H1 (cell line): ENCODE results near the gene SNX25. TPM values are rescaled to one million over a fixed set of nuclear protein-coding genes. Genes with fewer than 3 reads are reported as not detected.

Experiments used
- CTCF ChIA-PET: fragments of 300-600 bp; sonication (Branson Sonifier 250); formaldehyde crosslinking; loops from one replicate; lab custom pipeline; 2021; ENCODE audit not compliant: partially characterized antibody; lab: Charles Lee
- POLR2A ChIA-PET: fragments of 300-600 bp; sonication (Branson Sonifier 250); formaldehyde crosslinking; loops from one replicate; lab custom pipeline; 2021; ENCODE audit warnings: inconsistent platforms; ENCODE audit not compliant: partially characterized antibody; lab: Charles Lee
- DNase-seq, 2 experiments: peaks; one replicate each; pipeline versions ENCODE4 v3.0.0 to v3.0.0-alpha.2; 2010 to 2022; ENCODE audit warnings: low spot score in 2 of 2, low read depth in 1 of 2, mixed read lengths in 1 of 2
- FAIRE-seq: peaks from 2 replicates; lab custom pipeline; 2011; peaks lifted over from hg19 to GRCh38; lab: Jason Lieb, UNC
- H2AFZ ChIP-seq: 2 replicates; pipeline ENCODE4 v1.8.1; 2012; ENCODE audit warnings: low read length, inconsistent platforms
- H2AK5ac ChIP-seq: 2 replicates; pipeline ENCODE4 v1.6.1; 2013; ENCODE audit warnings: low read depth, low read length
- H2BK120ac ChIP-seq: replicated peaks from 2 replicates; pipeline ENCODE3; 2013; ENCODE audit warnings: low read depth, low read length, inconsistent platforms
- H2BK12ac ChIP-seq: 2 replicates; pipeline ENCODE4 v1.6.1; 2013; ENCODE audit warnings: low read depth, low read length
- H2BK15ac ChIP-seq: 2 replicates; pipeline ENCODE4 v1.6.1; 2013; ENCODE audit warnings: low read length
- H2BK20ac ChIP-seq: 2 replicates; pipeline ENCODE4 v1.6.1; 2013; ENCODE audit warnings: low read length
- H2BK5ac ChIP-seq: 2 replicates; pipeline ENCODE4 v1.6.1; 2013; ENCODE audit warnings: low read depth, low read length
- H3K14ac ChIP-seq: 2 replicates; pipeline ENCODE4 v1.6.1; 2013; ENCODE audit warnings: inconsistent platforms; ENCODE audit not compliant: insufficient read length
- H3K18ac ChIP-seq: 2 replicates; pipeline ENCODE4 v1.6.1; 2013; ENCODE audit warnings: low read length; ENCODE audit errors: extremely low read depth
- H3K23ac ChIP-seq: 2 replicates; pipeline ENCODE4 v1.6.1; 2013; ENCODE audit warnings: inconsistent platforms; ENCODE audit not compliant: insufficient read length
- H3K23me2 ChIP-seq: 2 replicates; pipeline ENCODE4 v1.6.1; 2013; ENCODE audit warnings: low read depth, low read length
- H3K27ac ChIP-seq: 2 replicates; pipeline ENCODE4 v1.6.1; 2011; ENCODE audit warnings: low read depth, low read length, inconsistent platforms
- H3K27me3 ChIP-seq, 4 experiments: replicated peaks in 1 of 4; 1 replicate in 1 of 4; 2 replicates in 3 of 4; pipeline versions ENCODE4 v1.6.1 to v1.8.1; 2011 to 2013; ENCODE audit warnings: low read length in 3 of 4, mild to moderate bottlenecking in 3 of 4, inconsistent platforms in 2 of 4, mixed read lengths in 2 of 4, moderate library complexity in 1 of 4; ENCODE audit not compliant: control insufficient read depth in 3 of 4, insufficient read depth in 3 of 4; ENCODE audit errors: extremely low read depth in 1 of 4
- H3K36me3 ChIP-seq, 4 experiments: 2 replicates each; pipeline versions ENCODE4 v1.6.1 to v1.8.1; 2011 to 2013; ENCODE audit warnings: mild to moderate bottlenecking in 4 of 4, low read length in 3 of 4, moderate library complexity in 2 of 4, control low read depth in 1 of 4, inconsistent platforms in 1 of 4; ENCODE audit not compliant: insufficient read depth in 4 of 4, control insufficient read depth in 2 of 4
- H3K4ac ChIP-seq: replicated peaks from 2 replicates; pipeline ENCODE3; 2013; ENCODE audit warnings: low read length, low read depth, mixed read lengths, inconsistent platforms; ENCODE audit not compliant: insufficient read length
- H3K4me1 ChIP-seq, 4 experiments: replicated peaks in 1 of 4; 1 replicate in 1 of 4; 2 replicates in 3 of 4; pipeline versions ENCODE4 v1.6.1 to v1.8.1; 2011 to 2013; ENCODE audit warnings: low read length in 3 of 4, inconsistent platforms in 2 of 4, mixed read lengths in 1 of 4; ENCODE audit not compliant: insufficient read depth in 4 of 4, control insufficient read depth in 3 of 4
- H3K4me2 ChIP-seq, 2 experiments: 2 replicates each; pipeline versions ENCODE4 v1.6.1 to v1.8.1; 2011 to 2013; ENCODE audit warnings: low read depth in 2 of 2, low read length in 2 of 2, control low read depth in 1 of 2, inconsistent platforms in 1 of 2, mild to moderate bottlenecking in 1 of 2; ENCODE audit not compliant: insufficient read depth in 1 of 2
- H3K4me3 ChIP-seq, 4 experiments: fragments of 200-600, 300-600 bp in 1 of 4; sonication (generic), shearing (Covaris generic), sonication (Bioruptor Twin) in 1 of 4; 2 replicates each; pipeline versions ENCODE4 v1.5.1 to v1.8.1; 2011 to 2016; ENCODE audit warnings: low read length in 4 of 4, low read depth in 3 of 4, control low read depth in 2 of 4, inconsistent platforms in 2 of 4, mild to moderate bottlenecking in 2 of 4, mixed read lengths in 1 of 4, moderate library complexity in 1 of 4; ENCODE audit not compliant: insufficient read depth in 2 of 4; ENCODE audit errors: extremely low read depth in 1 of 4
- H3K56ac ChIP-seq: replicated peaks from 2 replicates; pipeline ENCODE3; 2013; ENCODE audit warnings: low read depth, mild to moderate bottlenecking, mixed read lengths, low read length, inconsistent platforms; ENCODE audit not compliant: insufficient read length
- H3K79me1 ChIP-seq: 2 replicates; pipeline ENCODE4 v1.6.1; 2013; ENCODE audit warnings: low read depth, low read length, control low read depth
- H3K79me2 ChIP-seq, 2 experiments: 2 replicates each; pipeline versions ENCODE4 v1.6.1 to v1.8.1; 2012 to 2013; ENCODE audit warnings: low read length in 2 of 2, mild to moderate bottlenecking in 2 of 2, inconsistent platforms in 1 of 2; ENCODE audit not compliant: insufficient read depth in 2 of 2, control insufficient read depth in 1 of 2
- H3K9ac ChIP-seq, 4 experiments: replicated peaks in 1 of 4; 1 replicate in 1 of 4; 2 replicates in 3 of 4; pipeline versions ENCODE4 v1.6.1 to v1.8.1; 2011 to 2013; ENCODE audit warnings: low read depth in 3 of 4, low read length in 3 of 4, control low read depth in 2 of 4, mild to moderate bottlenecking in 2 of 4, moderate library complexity in 2 of 4, inconsistent platforms in 1 of 4; ENCODE audit errors: extremely low read depth in 1 of 4
- H3K9me3 ChIP-seq, 2 experiments: 2 replicates each; pipeline versions ENCODE4 v1.6.1 to v1.8.1; 2012 to 2013; ENCODE audit warnings: mild to moderate bottlenecking in 2 of 2, moderate library complexity in 2 of 2, control low read depth in 1 of 2, inconsistent platforms in 1 of 2, low read depth in 1 of 2, low read length in 1 of 2, mixed read lengths in 1 of 2; ENCODE audit not compliant: insufficient read depth in 2 of 2
- H4K20me1 ChIP-seq, 2 experiments: replicated peaks in 1 of 2; 2 replicates each; pipeline versions ENCODE3 to v1.8.1; 2011 to 2013; ENCODE audit warnings: inconsistent platforms in 2 of 2, low read length in 2 of 2, mild to moderate bottlenecking in 1 of 2; ENCODE audit not compliant: insufficient read depth in 2 of 2, control insufficient read depth in 1 of 2
- H4K5ac ChIP-seq: 2 replicates; pipeline ENCODE4 v1.6.1; 2013; ENCODE audit warnings: low read length, low read depth, mixed read lengths, inconsistent platforms; ENCODE audit not compliant: insufficient read length
- H4K8ac ChIP-seq: 2 replicates; pipeline ENCODE4 v1.8.0; 2013; ENCODE audit warnings: mild to moderate bottlenecking, moderate library complexity, low read length, inconsistent platforms; ENCODE audit not compliant: insufficient read depth; ENCODE audit errors: extremely low read depth
- H4K91ac ChIP-seq: replicated peaks from 2 replicates; pipeline ENCODE3; 2013; ENCODE audit warnings: low read length, mixed read lengths, inconsistent platforms; ENCODE audit not compliant: insufficient read length
- CBX5 ChIP-seq: fragments of 300-800, 300-1000 bp; sonication (generic); IDR thresholded peaks from 2 replicates; pipeline ENCODE4 v1.7.1; 2016; ENCODE audit warnings: antibody characterized with exemption, low read length, low read depth
- CHD1 ChIP-seq: IDR thresholded peaks from 2 replicates; pipeline ENCODE4 v1.6.1; 2012; ENCODE audit warnings: low read depth, low read length, improper control_type of control experiment
- JUND ChIP-seq: IDR thresholded peaks from 2 replicates; pipeline ENCODE4 v1.6.1; 2011; ENCODE audit warnings: mild to moderate bottlenecking, improper control_type of control experiment, low read length
- KDM5A ChIP-seq: fragments of 200-600 bp; IDR thresholded peaks from 2 replicates; pipeline ENCODE4 v1.7.1; 2012; ENCODE audit warnings: mild to moderate bottlenecking, low read length, inconsistent platforms, mixed read lengths
- MAFK ChIP-seq: IDR thresholded peaks from 2 replicates; pipeline ENCODE4 v1.6.1; 2012; ENCODE audit warnings: low read depth, mild to moderate bottlenecking, improper control_type of control experiment, low read length
- NANOG ChIP-seq: IDR thresholded peaks from 2 replicates; pipeline ENCODE4 v1.6.1; 2011; ENCODE audit warnings: low read length, low read depth, mild to moderate bottlenecking, inconsistent platforms; ENCODE audit not compliant: insufficient read depth, poor library complexity, severe bottlenecking
- POLR2AphosphoS5 ChIP-seq: IDR thresholded peaks from 2 replicates; pipeline ENCODE4 v1.6.1; 2011; ENCODE audit warnings: low read depth, low read length
- POU5F1 ChIP-seq: IDR thresholded peaks from 2 replicates; pipeline ENCODE4 v1.6.1; 2011; ENCODE audit warnings: low read depth, mild to moderate bottlenecking, low read length, moderate library complexity
- TBP ChIP-seq: IDR thresholded peaks from 2 replicates; pipeline ENCODE4 v1.6.1; 2011; ENCODE audit warnings: low read depth, low read length, improper control_type of control experiment
- ZNF274 ChIP-seq: IDR thresholded peaks from 2 replicates; pipeline ENCODE4 v1.7.0; 2012; ENCODE audit warnings: low read length, borderline replicate concordance; ENCODE audit errors: extremely low read depth
- WGBS, 2 experiments: shearing (Covaris generic) in 1 of 2; methylation state at CpG; one replicate each; pipeline versions ENCODE4 v1.1.6 to v1.1.7; 2013 to 2015; ENCODE audit warnings: low lambda C conversion rate in 2 of 2, mixed read lengths in 2 of 2, inconsistent platforms in 1 of 2, low coverage in 1 of 2, missing lambda C conversion rate in 1 of 2; ENCODE audit not compliant: insufficient replicate concordance in 2 of 2, insufficient coverage in 1 of 2, insufficient read length in 1 of 2; ENCODE audit errors: extremely low coverage in 1 of 2, missing lambda C conversion rate in 1 of 2; 5-methylcytosine and 5-hydroxymethylcytosine counted together
- polyA plus RNA-seq, 7 experiments: library from polyadenylated mRNA; depleted of rRNA in 3 of 7; stranded (reverse) in 5 of 7; unstranded in 2 of 7; fragments of >200 nt in 5 of 7; fragments of 200-250 nt in 2 of 7; gene quantifications; 1 replicate in 5 of 7; 2 replicates in 1 of 7; 4 replicates in 1 of 7; pipeline versions ENCODE4 v1.2.1 to v1.2.3, GENCODE V29; 2011 to 2013; ENCODE audit warnings: missing spikeins in 2 of 7, mixed read lengths in 2 of 7
- total RNA-seq: library from RNA; stranded (reverse); fragmentation: NEBNext Ultra II Directional; extraction: Animal tissue kit (Norgen Biotek cat#: 25700); gene quantifications from 2 replicates; pipeline ENCODE4 v1.2.1, GENCODE V29; 2021
- TF ChIP-seq, protein P1 (sequence below): IDR thresholded peaks from 2 replicates; pipeline ENCODE4 v1.6.1; 2011; ENCODE audit warnings: low read length, improper control_type of control experiment

Gene SNX25
- total and polyA plus RNA-seq, 2 of the 8 experiments (the other 6 are each of a cell fraction or from before 2014, with no cell fraction given) = 5.4 to 19.9 TPM

DNA sequence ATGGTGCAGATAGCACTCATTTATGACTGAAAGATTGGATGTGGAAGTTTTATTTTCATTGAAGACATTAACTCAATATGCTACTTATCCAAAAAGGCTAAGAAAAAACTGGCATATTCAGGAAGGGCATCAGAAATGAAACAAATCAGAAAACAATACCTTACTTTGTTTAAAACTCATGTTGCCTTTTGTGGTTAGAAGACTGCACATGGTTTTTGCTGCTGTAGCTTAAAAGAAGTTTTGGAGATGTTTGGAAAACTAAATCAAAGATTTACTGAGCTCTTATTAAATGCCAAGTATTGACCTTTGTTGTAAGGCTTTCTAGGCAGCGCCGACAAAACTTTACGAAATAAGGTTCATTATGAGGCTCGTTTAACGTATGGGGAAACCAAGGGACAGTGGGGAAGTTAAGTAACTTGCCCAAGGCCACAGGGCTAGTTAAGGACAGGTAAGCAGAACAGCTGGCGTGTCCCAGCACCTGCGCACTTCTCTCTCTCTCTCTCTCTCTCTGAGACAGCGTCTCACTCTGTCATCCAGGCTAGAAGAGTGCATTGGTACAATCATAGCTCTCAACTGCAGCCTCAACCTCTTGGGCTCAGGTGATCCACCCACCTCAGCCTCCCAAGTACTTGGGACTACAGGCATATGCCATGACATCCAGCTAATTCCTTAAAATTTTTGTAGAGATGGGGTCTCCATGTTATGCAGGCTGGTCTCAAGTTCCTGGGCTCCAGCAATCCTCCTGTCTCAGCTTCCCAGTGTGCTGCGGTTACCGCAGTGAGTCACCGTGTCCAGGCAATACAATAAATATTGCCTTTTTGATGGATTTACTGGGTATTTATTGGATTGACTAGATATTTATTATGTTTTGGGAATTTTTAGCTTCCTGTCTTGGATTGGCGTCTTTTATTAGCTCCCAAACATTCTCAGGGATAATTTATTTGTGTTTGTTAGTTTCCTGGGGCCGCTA, 170.2 kb downstream of the SNX25 start:
- no peak for DNase-seq
- H3K9ac ChIP-seq = no peak overlapping the region
- no peak overlapping the region for H3K14ac ChIP-seq
- no peak overlapping the region for H3K4me3 ChIP-seq
- H4K5ac ChIP-seq = no peak overlapping the region
- no peak for FAIRE-seq
- CTCF ChIA-PET = interaction anchor here (1.2 kb wide), 1 partner anchor 659 kb away, joined by 3 read pairs; no protein-coding TSS in a partner anchor
- peaks cover 0 to 4% (median 0%) of the 10 kb centered on the region in 4 experiments; a peak in 1 of 8 replicates for H3K36me3 ChIP-seq
- no peak overlapping the region for H3K4me2 ChIP-seq
- H4K20me1 ChIP-seq = no peaks in the 10 kb centered on the region
- no peak overlapping the region for H2BK15ac ChIP-seq
- no peak overlapping the region for H2BK20ac ChIP-seq
- peak overlapping the region; percentile 33; the same call in 1 of the 2 replicates for H2BK12ac ChIP-seq
- no peak overlapping the region for H2BK120ac ChIP-seq
- H4K8ac ChIP-seq = no peak overlapping the region
- no peaks in the 10 kb centered on the region for H3K27me3 ChIP-seq
- no peak overlapping the region for H3K23ac ChIP-seq
- POLR2A ChIA-PET = interaction anchor here (1.3 to 1.4 kb wide), 2 partner anchors 17 to 26 kb away, joined by 3 read pairs; partner anchors contain the start of gene ANKRD37
- H3K79me2 ChIP-seq = no peaks in the 10 kb centered on the region
- H4K91ac ChIP-seq = no peak overlapping the region
- peaks cover 0 to 4% (median 3%) of the 10 kb centered on the region in 4 experiments; a peak in 2 of 7 replicates for H3K4me1 ChIP-seq
- H3K27ac ChIP-seq = no peak overlapping the region
- peaks cover 0 to 7% of the 10 kb centered on the region in 2 experiments; a peak in 1 of 4 replicates for H3K9me3 ChIP-seq
- WGBS, 2 experiments = 91% methylated on average over 13 of the region's 13 CpGs; no CpG with 5 or more reads in 1 of the 2 experiments
- H3K4ac ChIP-seq = no peak overlapping the region
- H2AK5ac ChIP-seq = no peak overlapping the region
- no peak overlapping the region for H2BK5ac ChIP-seq
- H3K18ac ChIP-seq = no peak overlapping the region
- no peaks in the 10 kb centered on the region; the same call in 1 of the 2 replicates for H3K23me2 ChIP-seq
- no peaks in the 10 kb centered on the region for H3K79me1 ChIP-seq
- no peak overlapping the region for H3K56ac ChIP-seq
- H2AFZ ChIP-seq = no peak overlapping the region
- TF ChIP-seq KDM5A (no peak), POLR2AphosphoS5 (no peak), ZNF274 (no peak), NANOG (no peak), MAFK (no peak), TBP (no peak), POU5F1 (no peak), CBX5 (no peak), JUND (no peak), CHD1 (no peak)
- TF ChIP-seq, protein P1, sequence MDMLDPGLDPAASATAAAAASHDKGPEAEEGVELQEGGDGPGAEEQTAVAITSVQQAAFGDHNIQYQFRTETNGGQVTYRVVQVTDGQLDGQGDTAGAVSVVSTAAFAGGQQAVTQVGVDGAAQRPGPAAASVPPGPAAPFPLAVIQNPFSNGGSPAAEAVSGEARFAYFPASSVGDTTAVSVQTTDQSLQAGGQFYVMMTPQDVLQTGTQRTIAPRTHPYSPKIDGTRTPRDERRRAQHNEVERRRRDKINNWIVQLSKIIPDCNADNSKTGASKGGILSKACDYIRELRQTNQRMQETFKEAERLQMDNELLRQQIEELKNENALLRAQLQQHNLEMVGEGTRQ = no peak
